Prostate gland (tissue), 2 donors: Measurements from ENCODE around the gene CRACR2A.

ENCODE experiments used
- CTCF ChIP-seq, 4 experiments: fragments of 200-600 bp in 2 of 4; fragments of 450-650 bp in 2 of 4; sonication (generic) in 2 of 4; IDR thresholded peaks; 1 replicate in 3 of 4; 2 replicates in 1 of 4; pipeline ENCODE4 v1.5.1; 2016 to 2019; ENCODE audit warnings: antibody characterized with exemption in 4 of 4, mild to moderate bottlenecking in 2 of 4, moderate library complexity in 2 of 4
- POLR2A ChIP-seq: fragments of 450-650 bp; IDR thresholded peaks from one replicate; pipeline ENCODE4 v1.6.1; 2016; ENCODE audit warnings: antibody characterized with exemption, mild to moderate bottlenecking
- POLR2AphosphoS5 ChIP-seq: sonication (generic); formaldehyde crosslinking; IDR thresholded peaks from one replicate; pipeline ENCODE4 v1.6.1; 2017; ENCODE audit warnings: antibody characterized with exemption

- TF ChIP-seq POLR2A, result no peak
- TF ChIP-seq CTCF (IDR thresholded peaks at IDR 0.05), result no peak
- no peak for TF ChIP-seq POLR2AphosphoS5
These were observed 137.0 kb downstream of the CRACR2A start for GRCh38 chr12:3615862-3616261.
